ENCODE data around the gene GP9. TPM values are rescaled to one million over a fixed set of nuclear protein-coding genes. Genes with fewer than 3 reads are reported as not detected.

The GP9 gene
- total and polyA plus RNA-seq, 2 donors (not counting 1 experiment from before 2014, with no cell fraction given), result not detected

GRCh38 chr3:129038121-129038855, 22.3 kb upstream of the GP9 start:
- ChIA-PET CTCF (interaction anchor here (0.7 to 0.8 kb wide), 2 partner anchors 57 to 62 kb away, joined by 3 read pairs; no protein-coding TSS in a partner anchor), POLR2A (no interaction called here)
- peaks cover 46% of the 10 kb centered on the region for H3K27me3 Mint-ChIP-seq
- H3K4me3 Mint-ChIP-seq, result no peak overlapping the region
- no peak for DNase-seq
- Histone ChIP-seq H3K4me2 (replicated peaks; ENCODE audit: low read depth, low read length, poor library complexity, severe bottlenecking) (no peak overlapping the region), H3K79me2 (ENCODE audit: control insufficient read depth, insufficient read depth, low read length) (no peaks in the 10 kb centered on the region), H3K4me1 (ENCODE audit: control insufficient read depth in 2 of 2, insufficient read depth in 2 of 2, low read length in 2 of 2) (no peaks in the 10 kb centered on the region), H3K27ac (ENCODE audit: low read length in 2 of 2) (no peak overlapping the region), H3K27me3 (replicated peaks in 1 of 4; ENCODE audit: control extremely low read depth in 1 of 4, control insufficient read depth in 3 of 4, insufficient read depth in 4 of 4, low read length in 3 of 4) (peaks cover 0 to 19% (median 6%) of the 10 kb centered on the region in 4 experiments), H3K9ac (ENCODE audit: low read length) (no peak overlapping the region), H3K36me3 (replicated peaks in 1 of 2; ENCODE audit: control extremely low read depth in 1 of 2, control insufficient read depth in 1 of 2, extremely low read depth in 1 of 2, insufficient read depth in 2 of 2, low read length in 1 of 2) (no peaks in the 10 kb centered on the region), H3K9me3 (ENCODE audit: control extremely low read depth in 1 of 3, control insufficient read depth in 2 of 3, insufficient read depth in 1 of 3, low read length in 2 of 3) (peaks cover 0 to 6% (median 0%) of the 10 kb centered on the region in 3 donors), H3K4me3 (ENCODE audit: control extremely low read depth in 1 of 5, extremely low read depth in 1 of 5, insufficient read depth in 1 of 5, low read depth in 2 of 5, low read length in 4 of 5) (no peak overlapping the region), H2AFZ (ENCODE audit: insufficient read depth, low read depth, low read length, poor library complexity, severe bottlenecking) (no peak overlapping the region), H4K20me1 (ENCODE audit: control insufficient read depth, insufficient read depth, low read length, poor library complexity, severe bottlenecking) (no peaks in the 10 kb centered on the region)
- H3K27ac Mint-ChIP-seq, result no peak overlapping the region
- intact Hi-C loops (cut with micrococcal nuclease), result no loop called here
- H3K4me1 Mint-ChIP-seq, result no peaks in the 10 kb centered on the region
- 86% methylated on average over 6 of the region's 10 CpGs for WGBS (ENCODE audit: insufficient coverage)
- ATAC-seq (ENCODE audit: low read depth), result no peak
- H3K9me3 Mint-ChIP-seq (ENCODE audit: insufficient read depth), result peaks cover 5% of the 10 kb centered on the region
- no peak for TF ChIP-seq CTCF (IDR thresholded peaks at IDR 0.05)
- TF ChIP-seq EZH2 (IDR thresholded peaks at IDR 0.05; ENCODE audit: borderline replicate concordance, insufficient read depth, low read depth, low read length, poor library complexity, severe bottlenecking), result no peak

Data from B cell (primary cell).